ENCODE data around the gene ANXA11.
"Not testable (repeated sequence)": the region's sequence is repeated elsewhere in the genome, so short reads cannot be mapped to it uniquely, and the experiment has no call there.

ANXA11 gene

GRCh38 chr10:80207768-80208370 is 2.5 kb upstream of the ANXA11 start:
- FAIRE-seq, result no peak

GRCh38 chr10:80206277-80206655 is 929 bp upstream of the ANXA11 start:
- FAIRE-seq, result no peak

GRCh38 chr10:80204677-80205476 is 460 bp downstream of the ANXA11 start:
- FAIRE-seq, result no peak

- FAIRE-seq, result no peak
These were observed 1.3 kb downstream of the ANXA11 start for GRCh38 chr10:80203835-80204676.

GRCh38 chr10:80202934-80203834 is 2.2 kb downstream of the ANXA11 start:
- no peak for FAIRE-seq

- FAIRE-seq, result not testable (repeated sequence)
These were observed 2.8 kb downstream of the ANXA11 start for GRCh38 chr10:80202530-80202929.

- FAIRE-seq, result no peak
These were observed 3.7 kb downstream of the ANXA11 start for GRCh38 chr10:80201608-80202141.

- no peak for FAIRE-seq
These were observed 4.7 kb downstream of the ANXA11 start for GRCh38 chr10:80200687-80201086.

GRCh38 chr10:80200259-80200658 is 5.1 kb downstream of the ANXA11 start:
- no peak for FAIRE-seq

GRCh38 chr10:80199828-80200227 is 5.5 kb downstream of the ANXA11 start:
- no peak for FAIRE-seq

GRCh38 chr10:80197972-80198916 is 7.1 kb downstream of the ANXA11 start:
- no peak for FAIRE-seq

GRCh38 chr10:80196950-80197315 is 8.4 kb downstream of the ANXA11 start:
- no peak for FAIRE-seq

GRCh38 chr10:80196270-80196949 is 8.9 kb downstream of the ANXA11 start:
- FAIRE-seq, result no peak

GRCh38 chr10:80195046-80195574 is 10.2 kb downstream of the ANXA11 start:
- FAIRE-seq, result no peak

- FAIRE-seq, result no peak
These were observed 10.8 kb downstream of the ANXA11 start for GRCh38 chr10:80194373-80195045.

GRCh38 chr10:80192553-80192952 is 12.8 kb downstream of the ANXA11 start:
- FAIRE-seq, result no peak

GRCh38 chr10:80191589-80192270 is 13.6 kb downstream of the ANXA11 start:
- FAIRE-seq, result no peak

GRCh38 chr10:80188713-80189112 is 16.6 kb downstream of the ANXA11 start:
- FAIRE-seq, result no peak

Data from G401.6 (cell line).